ENCODE data around the gene FBLN1.
"Not testable (repeated sequence)": the region's sequence is repeated elsewhere in the genome, so short reads cannot be mapped to it uniquely, and the experiment has no call there.

Gene FBLN1

GRCh38 chr22:45615364-45615763, 112.7 kb downstream of the FBLN1 start:
- DNase-seq = no peak

GRCh38 chr22:45616432-45616831, 113.7 kb downstream of the FBLN1 start:
- DNase-seq = no peak

GRCh38 chr22:45617948-45618347, 115.3 kb downstream of the FBLN1 start:
- no peak for DNase-seq

- no peak for DNase-seq
Observed at GRCh38 chr22:45620706-45621105, 118.0 kb downstream of the FBLN1 start.

GRCh38 chr22:45621836-45622600, 119.3 kb downstream of the FBLN1 start:
- no peak for DNase-seq

DNA sequence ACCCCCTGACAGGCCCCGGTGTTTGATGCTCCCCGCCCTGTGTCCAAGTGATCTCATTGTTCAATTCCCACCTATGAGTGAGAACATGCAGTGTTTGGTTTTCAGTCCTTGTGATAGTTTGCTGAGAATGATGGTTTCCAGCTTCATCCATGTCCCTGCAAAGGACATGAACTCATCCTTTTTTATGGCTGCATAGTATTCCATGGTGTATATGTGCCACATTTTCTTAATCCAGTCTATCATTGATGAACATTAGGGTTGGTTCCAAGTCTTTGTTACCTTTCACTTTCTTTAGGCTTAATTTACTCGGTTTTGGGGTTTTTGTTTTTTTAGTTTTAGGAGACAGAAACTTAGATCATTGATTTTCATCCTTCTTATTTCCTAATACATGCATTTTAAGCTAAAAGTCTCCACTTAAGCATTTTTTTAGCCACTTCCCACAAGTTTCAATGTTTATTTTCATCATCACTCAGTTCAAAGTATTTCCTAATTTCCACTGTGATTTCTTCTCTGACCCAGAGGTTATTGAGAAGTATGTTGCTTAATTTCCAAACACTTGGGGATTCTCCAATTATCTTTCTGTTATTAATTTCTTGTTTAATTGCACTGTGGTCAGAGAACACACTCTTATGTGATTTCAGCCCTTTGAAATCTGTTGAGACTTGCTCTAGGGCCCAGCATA, 120.9 kb downstream of the FBLN1 start:
- DNase-seq = not testable (repeated sequence)

DNA sequence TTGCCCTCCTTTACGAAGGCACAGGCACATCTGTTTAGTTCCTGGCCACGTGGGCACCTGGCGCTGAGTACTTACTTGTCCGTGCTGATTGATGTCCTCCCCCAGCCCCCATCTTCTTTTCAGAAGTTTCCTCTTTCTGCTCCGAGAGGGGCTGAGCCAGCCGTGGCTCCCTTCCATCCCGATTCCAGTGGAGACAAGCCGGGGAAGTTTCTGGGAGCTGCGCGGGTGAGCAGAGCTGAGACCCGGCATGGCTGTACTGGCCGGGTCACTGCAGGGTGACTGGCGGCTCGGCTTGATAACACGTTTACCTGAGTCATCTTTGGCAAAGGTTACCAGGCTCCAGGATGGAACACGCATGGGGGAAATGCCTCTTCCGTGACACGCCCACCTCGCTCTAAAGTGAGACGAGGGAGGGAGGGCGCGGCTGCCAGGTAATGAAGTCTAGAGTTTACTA, 123.5 kb downstream of the FBLN1 start:
- DNase-seq = no peak

- DNase-seq = no peak
Observed at GRCh38 chr22:45627489-45628233, 125.0 kb downstream of the FBLN1 start.

DNA sequence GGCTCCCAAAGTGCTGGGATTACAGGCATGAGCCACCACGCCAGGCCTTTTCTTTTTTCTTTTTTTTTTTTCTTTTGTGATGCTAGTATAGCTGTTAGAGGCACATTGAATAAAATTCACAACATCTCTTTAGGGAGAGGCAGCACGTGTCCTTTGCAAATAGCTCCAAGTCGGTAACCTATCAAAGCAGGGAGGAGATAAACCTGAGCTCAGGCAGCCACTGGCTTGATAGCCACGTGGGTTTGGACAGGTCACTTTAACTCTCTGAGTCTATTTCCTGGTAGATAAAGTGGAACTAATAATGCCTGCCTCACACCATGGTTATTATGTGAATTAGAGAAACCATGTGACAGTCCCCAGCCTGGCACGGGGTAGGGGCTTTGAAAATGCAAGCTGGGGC, 125.8 kb downstream of the FBLN1 start:
- DNase-seq = no peak

DNA sequence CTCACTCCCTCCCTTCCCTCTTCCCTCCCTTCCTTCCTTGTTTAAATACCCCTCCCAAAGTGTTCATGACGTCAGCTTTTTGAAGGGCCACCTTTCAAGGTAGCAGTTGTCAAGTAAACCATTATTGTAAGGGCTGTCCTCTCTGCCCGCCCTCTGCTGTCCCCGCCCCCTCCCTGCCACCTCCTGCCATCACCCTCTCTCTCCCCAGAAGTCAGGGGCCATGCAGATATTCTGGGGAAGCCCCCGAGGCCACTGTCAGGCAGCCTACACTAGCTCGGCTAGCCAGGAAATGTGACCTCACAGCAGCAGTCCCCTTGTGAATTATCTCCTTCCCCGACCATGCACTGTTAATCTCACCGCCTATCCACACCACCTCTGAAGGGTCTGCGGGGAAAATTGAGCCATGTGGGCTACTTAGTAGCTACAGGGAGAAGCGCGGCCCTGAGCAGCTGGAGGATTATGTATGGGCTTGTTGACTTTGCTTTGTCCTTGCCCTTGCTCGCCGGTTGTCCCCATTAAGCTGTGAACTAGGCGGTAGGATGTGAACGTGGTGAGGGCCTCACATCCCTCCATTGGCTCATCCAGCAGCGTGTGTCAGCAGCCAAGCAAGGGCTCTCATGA, 126.9 kb downstream of the FBLN1 start:
- no peak for DNase-seq

- no peak for DNase-seq
Observed at GRCh38 chr22:45630436-45630835, 127.8 kb downstream of the FBLN1 start.

GRCh38 chr22:45631140-45631840, 128.6 kb downstream of the FBLN1 start:
- DNase-seq = no peak

DNA sequence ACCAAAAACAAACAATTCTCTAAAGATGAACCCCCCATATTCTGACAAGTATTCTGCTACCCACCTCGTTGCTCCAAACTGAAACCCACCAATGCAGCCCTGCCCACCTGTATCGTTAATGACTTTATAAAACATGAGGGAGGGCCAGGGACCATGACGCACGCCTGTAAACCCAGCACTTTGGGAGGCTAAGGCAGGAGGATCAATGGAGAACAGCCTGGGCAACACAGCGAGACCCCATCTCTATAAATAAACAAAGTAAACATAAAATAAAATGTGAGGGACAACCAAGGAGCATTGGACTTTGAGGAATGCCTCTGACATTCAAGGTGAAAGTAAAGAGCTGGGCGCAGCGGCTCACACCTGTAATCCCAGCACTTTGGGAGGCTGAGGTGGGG, 129.2 kb downstream of the FBLN1 start:
- no peak for DNase-seq

DNA sequence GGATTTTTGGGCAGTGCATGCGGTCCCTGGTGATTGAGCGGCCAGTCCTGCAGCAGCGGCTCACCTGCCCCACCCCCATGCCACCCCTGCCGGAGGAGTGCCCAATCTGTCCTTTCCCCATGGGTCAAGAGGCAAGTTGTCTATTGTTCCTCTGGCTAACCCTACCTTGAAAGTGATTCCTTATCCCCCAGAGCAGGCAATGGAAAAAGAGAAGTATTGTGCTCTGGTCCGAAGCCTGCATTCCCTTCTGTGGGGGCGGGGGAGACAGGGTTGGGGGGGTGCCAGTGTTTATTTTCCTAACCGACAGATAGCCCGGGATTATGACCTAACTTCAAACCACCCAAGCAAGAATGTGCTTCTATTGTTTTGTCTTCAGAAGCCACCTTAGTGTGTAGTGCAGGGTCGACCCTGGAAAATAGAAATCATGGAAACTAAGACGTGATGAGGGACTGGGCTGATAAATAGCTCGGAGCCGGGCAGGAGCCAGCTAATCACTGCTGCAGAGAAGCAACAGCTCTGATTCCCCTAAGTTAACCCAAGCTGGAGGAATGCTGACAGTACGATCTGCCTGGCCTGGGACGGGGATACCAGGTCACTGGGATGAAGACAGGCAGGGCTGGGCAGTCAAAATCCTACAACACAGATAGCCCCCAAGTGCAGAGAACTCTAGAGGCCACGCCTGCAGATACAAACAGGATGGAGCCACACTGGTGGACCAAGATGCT, 130.3 kb downstream of the FBLN1 start:
- no peak for DNase-seq

DNA sequence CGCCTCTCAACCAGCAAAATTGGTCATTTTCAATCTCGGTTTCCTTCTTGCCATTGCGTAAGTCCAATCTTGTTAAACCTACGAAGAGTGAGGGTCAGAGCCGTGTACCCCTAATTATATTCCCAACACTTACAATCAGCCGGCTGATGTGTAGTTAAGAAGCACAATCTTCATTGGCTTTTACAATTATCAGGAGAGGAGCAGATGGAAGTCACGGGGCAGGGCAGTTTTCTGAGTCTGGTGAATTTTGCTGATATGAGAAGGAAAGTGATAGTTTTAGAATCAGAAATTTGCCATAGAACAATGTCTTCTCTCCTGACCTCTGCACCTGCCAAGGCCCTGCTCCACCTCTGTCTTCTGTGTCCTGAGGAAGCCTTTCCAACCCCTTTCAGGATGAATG, 134.0 kb downstream of the FBLN1 start:
- no peak for DNase-seq

DNA sequence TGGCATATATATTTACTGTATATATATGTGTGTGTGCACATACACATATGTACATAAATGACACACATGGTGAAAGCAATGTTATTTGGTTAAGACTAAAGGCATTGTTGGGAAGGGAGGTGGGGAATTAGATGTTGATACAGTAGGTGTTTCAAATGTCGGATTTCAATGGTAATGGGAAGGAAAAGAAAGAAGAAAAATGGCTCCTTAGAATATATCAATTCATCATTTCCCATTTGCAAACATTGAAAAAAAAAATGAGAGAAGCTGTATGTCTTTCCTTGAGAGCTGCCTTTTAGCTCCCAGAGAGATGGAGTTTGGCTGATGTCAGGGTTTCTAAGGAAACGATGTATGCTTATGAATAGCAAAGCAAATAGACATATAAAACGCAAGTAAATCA, 135.5 kb downstream of the FBLN1 start:
- no peak for DNase-seq

- DNase-seq = no peak
Observed at GRCh38 chr22:45638834-45639746, 136.4 kb downstream of the FBLN1 start.

DNA sequence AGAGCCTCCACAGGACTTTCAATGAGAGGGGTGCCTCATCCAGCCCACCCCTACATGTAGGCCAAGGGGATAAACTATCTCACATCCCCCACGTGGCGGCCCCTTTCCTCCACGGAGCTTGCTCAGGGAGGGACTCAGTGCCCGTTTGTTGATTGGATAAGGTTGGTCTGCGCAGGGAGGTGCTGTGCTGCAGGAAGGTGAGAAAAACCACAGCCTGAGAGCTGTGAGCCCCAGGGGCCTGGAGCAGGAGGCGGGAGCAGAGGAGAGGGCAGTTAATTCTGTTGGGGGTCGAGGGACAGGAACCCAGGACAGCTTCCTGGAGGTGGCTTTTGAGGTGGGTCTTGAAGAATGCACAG, 137.0 kb downstream of the FBLN1 start:
- DNase-seq = no peak

DNA sequence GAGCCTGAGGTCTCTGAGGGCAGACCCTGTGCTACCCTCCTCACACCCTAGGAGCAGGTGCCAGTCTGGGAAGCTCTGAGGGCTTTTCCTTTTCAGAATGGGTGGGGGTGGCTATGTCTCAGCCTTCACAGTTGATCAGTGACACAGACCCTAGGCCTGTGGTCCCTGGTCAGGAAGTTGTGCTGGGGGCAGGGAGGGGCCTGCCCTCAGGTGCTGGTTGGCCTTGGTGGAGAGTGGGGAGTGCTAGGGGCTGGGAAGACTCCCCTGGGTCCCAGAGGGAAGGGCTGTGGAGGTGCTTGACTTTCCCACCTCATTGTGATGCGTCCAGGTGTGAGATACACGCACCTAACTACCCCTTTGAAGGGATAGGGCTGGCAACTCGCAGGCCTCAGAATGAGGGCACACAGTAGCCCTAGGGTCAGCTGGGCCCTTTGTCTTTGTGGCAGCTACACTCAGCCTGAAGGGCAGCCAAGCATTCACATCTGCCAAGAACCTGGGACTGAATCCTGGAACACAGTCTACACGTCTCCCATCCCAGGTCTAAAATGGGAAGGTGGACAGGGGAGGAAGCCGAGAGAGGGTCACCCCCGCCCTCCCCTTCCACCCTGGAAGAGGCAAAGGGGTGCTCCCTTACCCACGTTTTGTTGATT, 137.7 kb downstream of the FBLN1 start:
- DNase-seq = no peak

DNA sequence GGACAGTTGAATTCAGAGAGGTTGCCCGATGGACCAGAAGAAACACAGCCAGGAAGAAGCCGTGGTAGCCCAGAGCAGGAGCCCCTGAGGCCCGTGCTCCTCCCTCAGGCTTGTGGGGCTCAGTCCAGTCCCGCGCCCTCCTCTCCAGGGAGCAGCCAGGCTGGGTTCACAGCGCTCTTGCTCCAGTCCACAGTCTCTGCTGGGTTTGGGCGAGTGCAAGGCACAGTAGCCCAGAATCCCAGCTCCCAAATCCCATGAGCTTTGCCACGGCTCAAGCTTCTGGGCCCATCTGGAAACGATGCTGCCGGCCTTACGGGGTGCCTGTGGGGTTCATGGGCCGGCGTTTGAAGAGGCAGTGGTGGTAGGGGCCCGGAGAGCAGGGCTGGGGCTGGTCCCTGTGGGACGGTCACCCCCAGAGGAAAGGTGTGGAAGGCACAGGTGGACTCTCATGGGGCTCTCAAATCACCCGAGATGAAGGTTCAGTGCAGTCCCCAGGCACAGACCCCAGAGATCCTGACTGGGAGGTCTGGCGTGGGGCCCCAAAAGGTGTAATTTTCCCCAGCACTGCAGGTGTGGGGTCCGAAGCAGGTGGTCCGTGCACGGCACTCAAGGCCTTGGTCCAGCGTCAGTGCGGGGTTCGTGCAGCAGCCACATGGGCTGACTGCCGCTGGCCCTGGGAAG, 138.4 kb downstream of the FBLN1 start:
- no peak for DNase-seq

Data from activated naive CD4-positive, alpha-beta T cell treated with anti-CD3 and anti-CD28 coated beads, Interleukin-2, amount 50 U/mL, for 16 hours (primary cell).